Mucosa of rectum (tissue), 2 donors: ENCODE data around the gene SLC2A13.

Experiments used
- H3K27ac ChIP-seq, 2 donors: one replicate each; pipeline ENCODE4 v1.7.0; 2013; ENCODE audit warnings: inconsistent platforms in 2 of 2, low read depth in 2 of 2, low read length in 2 of 2
- H3K27me3 ChIP-seq, 2 donors: one replicate each; pipeline ENCODE4 v1.7.0; 2013; ENCODE audit warnings: low read length in 2 of 2; ENCODE audit not compliant: control insufficient read depth in 2 of 2, insufficient read depth in 2 of 2
- H3K36me3 ChIP-seq, 2 donors: one replicate each; pipeline ENCODE4 v1.7.0; 2013; ENCODE audit warnings: low read length in 2 of 2; ENCODE audit not compliant: control insufficient read depth in 2 of 2, insufficient read depth in 2 of 2
- H3K4me1 ChIP-seq, 2 donors: one replicate each; pipeline ENCODE4 v1.7.0; 2013; ENCODE audit warnings: low read length in 2 of 2, mild to moderate bottlenecking in 1 of 2; ENCODE audit not compliant: control insufficient read depth in 2 of 2, insufficient read depth in 2 of 2
- H3K4me3 ChIP-seq, 2 donors: one replicate each; pipeline ENCODE4 v1.7.0; 2013; ENCODE audit warnings: low read length in 2 of 2
- H3K9ac ChIP-seq, 2 donors: one replicate each; pipeline ENCODE4 v1.7.0; 2013; ENCODE audit warnings: low read length in 2 of 2, low read depth in 1 of 2, mild to moderate bottlenecking in 1 of 2
- H3K9me3 ChIP-seq, 2 donors: one replicate each; pipeline ENCODE4 v1.7.0; 2013; ENCODE audit warnings: low read length in 2 of 2; ENCODE audit not compliant: control insufficient read depth in 2 of 2
- donor health status: healthy.
- donor health status: Normal muscosa, but diverticular disease.

Gene SLC2A13

DNA sequence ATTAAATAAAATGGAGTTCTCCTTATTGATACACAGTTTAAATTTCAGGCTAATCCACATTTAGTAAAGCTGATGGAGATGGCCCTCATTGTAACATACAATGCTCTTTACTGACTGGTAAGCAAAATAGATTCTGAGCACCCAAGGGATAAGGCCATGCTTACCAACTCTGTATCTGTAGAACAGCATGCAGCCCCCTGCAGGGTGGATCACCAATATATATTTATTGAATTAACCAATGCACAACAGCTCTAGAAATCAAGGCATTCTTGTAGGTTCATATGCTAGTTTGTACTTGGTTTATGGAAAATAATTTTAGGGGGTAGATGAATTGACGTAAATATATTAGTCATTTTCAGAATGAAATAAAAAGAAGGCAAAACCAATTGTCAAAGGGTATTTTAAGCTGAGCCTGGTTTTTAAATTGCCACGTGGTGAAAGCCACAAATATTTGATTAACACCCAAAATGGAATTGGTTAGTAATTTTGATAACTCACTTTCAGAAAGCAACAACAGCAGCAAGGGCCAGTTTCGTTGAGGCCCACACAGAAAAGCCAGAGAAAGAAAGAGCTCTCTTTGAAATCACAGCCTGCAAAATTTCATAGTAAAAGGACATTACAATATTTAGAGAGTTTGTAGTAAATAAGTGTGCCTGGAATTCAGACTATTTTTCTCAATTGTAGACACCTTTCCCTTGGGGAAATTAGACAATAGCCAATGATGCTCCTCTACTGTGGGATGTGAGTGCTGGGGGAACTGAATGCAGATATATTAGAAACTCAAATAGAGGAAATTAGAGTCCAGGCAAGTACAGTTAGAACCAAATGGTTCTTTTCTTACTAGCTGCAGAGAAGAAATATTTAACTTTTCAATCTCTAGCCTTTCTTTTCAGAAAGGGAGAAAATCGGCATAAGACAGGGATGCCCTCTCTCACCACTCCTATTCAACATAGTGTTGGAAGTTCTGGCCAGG lies 270.1 kb downstream of the SLC2A13 start:
- no peak overlapping the region for H3K9ac ChIP-seq
- H3K4me1 ChIP-seq: no peaks in the 10 kb centered on the region
- H3K9me3 ChIP-seq: no peaks in the 10 kb centered on the region
- no peak overlapping the region for H3K27ac ChIP-seq
- H3K36me3 ChIP-seq: peaks cover 0 to 2% of the 10 kb centered on the region in 2 donors
- H3K4me3 ChIP-seq: no peak overlapping the region
- H3K27me3 ChIP-seq: no peaks in the 10 kb centered on the region

DNA sequence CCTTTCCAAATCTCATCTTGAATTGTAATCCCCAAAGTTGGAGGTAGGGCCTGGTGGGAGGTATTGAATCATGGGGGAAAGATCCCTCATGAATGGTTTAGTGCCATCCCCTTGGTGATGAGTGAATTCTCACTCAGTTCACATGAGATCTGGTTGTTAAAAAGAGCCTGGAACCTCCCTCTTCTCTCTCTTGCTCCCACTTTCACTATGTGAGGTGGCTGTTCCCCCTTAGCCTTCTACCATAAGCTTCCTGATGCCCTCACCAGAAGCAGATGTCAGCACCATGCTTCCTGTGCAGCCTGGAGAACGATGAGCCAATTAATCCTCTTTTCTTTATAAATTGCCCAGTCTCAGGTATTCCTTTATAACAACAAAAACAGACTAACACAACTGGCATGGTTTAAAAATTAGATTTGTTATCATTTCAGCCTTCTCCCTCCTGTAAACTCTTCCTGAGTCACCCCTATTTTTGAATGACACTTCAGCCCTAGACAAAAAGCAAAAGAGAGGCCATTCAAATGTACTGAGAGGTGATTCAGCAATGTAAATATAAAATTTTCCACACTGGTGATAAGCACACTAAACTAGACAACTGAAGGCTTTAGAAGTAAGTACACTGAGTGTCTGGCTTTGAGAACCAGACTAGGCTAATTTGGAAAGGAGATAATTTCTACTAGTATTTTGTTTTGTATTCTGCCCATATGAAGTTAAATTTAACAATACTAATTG lies 274.1 kb downstream of the SLC2A13 start:
- Histone ChIP-seq H3K9me3 (no peaks in the 10 kb centered on the region), H3K9ac (no peak overlapping the region), H3K27me3 (no peaks in the 10 kb centered on the region), H3K4me3 (no peak overlapping the region), H3K36me3 (peaks cover 0 to 3% of the 10 kb centered on the region in 2 donors), H3K27ac (no peak overlapping the region), H3K4me1 (no peaks in the 10 kb centered on the region)

DNA sequence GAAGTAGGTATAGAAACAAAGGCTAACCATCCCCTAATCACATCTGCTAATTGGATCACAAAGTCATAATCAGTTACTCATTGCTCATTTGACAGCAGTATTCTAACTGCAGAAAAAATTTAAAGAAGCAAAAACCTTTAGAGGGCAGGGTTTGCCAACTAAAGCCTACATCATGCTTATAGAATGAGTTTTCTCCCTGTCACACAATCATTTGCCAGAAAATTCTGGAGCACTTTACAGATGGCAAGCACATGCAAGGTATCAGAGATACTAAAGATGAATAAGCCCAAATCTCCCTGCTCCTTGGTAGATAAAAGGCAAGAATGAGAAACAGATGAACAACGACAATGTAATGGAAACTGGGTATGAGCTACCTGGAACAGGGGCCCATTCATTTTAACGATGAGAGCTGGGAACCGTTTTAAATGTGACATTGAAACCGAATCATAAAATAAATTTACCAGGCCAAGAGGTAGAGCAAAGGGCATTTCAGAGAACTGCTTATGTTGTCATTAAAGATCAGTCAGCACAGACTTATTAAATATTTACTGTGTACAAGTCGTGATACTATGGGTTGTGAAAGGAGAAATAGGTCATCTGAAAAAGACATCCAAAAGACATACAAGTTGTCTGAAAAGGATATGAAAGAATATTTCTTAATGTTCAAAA lies 274.9 kb downstream of the SLC2A13 start:
- Histone ChIP-seq H3K27me3 (no peaks in the 10 kb centered on the region), H3K9ac (no peak overlapping the region), H3K36me3 (peaks cover 0 to 3% of the 10 kb centered on the region in 2 donors), H3K4me1 (no peaks in the 10 kb centered on the region), H3K9me3 (no peaks in the 10 kb centered on the region), H3K27ac (no peak overlapping the region), H3K4me3 (no peak overlapping the region)

DNA sequence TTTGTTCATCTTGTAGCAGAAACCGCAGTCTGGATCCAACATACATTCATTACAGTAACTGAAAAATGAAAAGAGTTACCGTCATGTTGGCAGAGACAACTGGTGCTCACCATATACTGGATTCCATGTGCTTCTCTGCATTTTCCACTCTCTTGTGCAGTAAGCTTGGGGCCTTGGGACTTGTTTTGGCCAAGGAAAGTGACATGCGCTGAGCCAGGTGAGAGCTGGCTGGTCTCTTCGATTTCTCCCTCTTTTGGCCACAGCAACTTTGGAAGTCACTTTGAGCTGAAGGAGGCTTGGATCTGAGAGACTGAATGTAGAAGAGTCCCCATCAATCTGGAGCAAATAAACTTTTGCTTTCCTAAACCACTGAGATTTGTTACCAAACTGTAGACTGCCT lies 275.7 kb downstream of the SLC2A13 start:
- H3K4me1 ChIP-seq: no peaks in the 10 kb centered on the region
- H3K9me3 ChIP-seq: no peaks in the 10 kb centered on the region
- no peak overlapping the region for H3K9ac ChIP-seq
- no peak overlapping the region for H3K4me3 ChIP-seq
- peaks cover 0 to 3% of the 10 kb centered on the region in 2 donors for H3K36me3 ChIP-seq
- H3K27me3 ChIP-seq: no peaks in the 10 kb centered on the region
- H3K27ac ChIP-seq: no peak overlapping the region

DNA sequence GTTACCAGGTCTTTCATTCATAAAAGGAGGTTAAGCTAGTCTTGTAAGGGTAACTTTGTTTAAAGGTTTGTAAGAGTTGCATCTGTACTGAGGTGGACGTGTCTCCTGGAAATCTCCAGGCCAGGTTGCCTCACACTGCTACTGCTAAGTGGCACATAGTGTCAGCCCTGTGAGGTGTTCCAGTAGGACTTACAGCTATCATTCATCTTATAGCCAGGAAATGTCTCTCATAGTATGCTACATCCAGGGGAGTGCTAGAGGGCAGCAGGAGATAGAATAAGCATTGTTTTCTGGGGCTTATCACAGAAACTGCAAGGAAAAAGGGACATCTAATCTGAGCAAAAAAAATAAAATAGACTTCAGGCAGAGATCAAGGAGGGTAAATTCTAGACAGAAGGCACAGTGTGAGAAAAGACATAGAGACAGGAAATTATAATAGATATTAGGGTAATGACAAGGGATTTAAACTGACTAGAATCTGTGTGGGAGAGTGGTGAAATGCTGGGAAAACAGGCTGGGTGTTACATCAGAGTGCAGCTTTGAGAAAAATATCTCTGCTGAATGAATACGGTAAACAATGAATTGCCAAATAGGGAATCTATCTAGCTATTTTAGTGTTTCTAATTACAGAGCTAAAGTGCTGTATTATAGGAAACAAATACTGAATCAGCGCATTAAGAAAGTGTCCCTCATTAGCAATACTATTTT lies 281.2 kb downstream of the SLC2A13 start:
- Histone ChIP-seq H3K4me3 (no peak overlapping the region), H3K27ac (no peak overlapping the region), H3K4me1 (no peaks in the 10 kb centered on the region), H3K9ac (no peak overlapping the region), H3K27me3 (no peaks in the 10 kb centered on the region), H3K9me3 (no peaks in the 10 kb centered on the region), H3K36me3 (no peaks in the 10 kb centered on the region)

DNA sequence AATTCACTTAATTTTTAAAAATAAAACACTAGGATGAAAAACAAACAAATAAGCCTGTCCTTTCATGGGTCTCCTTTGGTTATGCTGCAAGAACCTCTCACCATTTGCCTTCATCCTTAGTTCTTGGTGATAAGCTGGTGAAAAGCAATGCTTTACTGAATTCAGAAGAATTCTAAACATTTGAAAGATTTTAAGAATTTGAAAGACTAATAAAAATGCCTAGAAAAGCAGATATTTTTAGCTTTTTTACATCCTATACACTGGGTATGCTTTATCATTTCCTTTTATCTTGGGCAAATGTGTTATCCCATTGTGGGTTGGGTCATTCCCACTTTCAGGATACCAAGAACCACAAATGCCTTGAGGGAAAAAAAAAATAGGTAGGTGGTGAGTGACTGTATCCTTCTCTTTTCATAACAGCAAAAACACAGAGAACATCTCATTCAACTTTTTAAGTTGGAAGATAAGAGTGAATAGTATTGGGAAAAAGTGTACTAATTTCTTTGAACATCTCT lies 289.2 kb downstream of the SLC2A13 start:
- Histone ChIP-seq H3K9ac (no peak overlapping the region), H3K36me3 (no peaks in the 10 kb centered on the region), H3K4me3 (no peak overlapping the region), H3K27me3 (no peaks in the 10 kb centered on the region), H3K4me1 (no peaks in the 10 kb centered on the region), H3K27ac (no peak overlapping the region), H3K9me3 (no peaks in the 10 kb centered on the region)

DNA sequence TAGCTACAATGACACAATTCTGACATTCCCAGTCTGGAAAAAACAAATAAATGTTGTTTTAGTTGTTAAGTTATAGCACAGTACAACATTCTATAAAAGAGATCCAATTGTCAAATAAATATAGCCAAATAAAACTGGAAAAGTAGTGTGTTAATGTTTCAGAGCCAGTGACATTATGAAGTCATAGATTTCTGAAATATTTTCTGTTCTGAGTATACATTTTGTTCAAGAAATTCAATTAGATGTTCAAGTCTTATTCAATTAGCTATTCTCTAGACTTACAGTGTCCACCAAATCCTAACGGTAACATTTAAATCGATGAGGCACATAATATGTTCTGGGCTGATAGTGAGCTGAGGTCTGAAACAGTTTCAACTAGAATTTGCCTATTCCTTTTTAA lies 290.1 kb downstream of the SLC2A13 start:
- Histone ChIP-seq H3K4me3 (no peak overlapping the region), H3K27ac (no peak overlapping the region), H3K9me3 (no peaks in the 10 kb centered on the region), H3K27me3 (no peaks in the 10 kb centered on the region), H3K9ac (no peak overlapping the region), H3K36me3 (no peaks in the 10 kb centered on the region), H3K4me1 (no peaks in the 10 kb centered on the region)

DNA sequence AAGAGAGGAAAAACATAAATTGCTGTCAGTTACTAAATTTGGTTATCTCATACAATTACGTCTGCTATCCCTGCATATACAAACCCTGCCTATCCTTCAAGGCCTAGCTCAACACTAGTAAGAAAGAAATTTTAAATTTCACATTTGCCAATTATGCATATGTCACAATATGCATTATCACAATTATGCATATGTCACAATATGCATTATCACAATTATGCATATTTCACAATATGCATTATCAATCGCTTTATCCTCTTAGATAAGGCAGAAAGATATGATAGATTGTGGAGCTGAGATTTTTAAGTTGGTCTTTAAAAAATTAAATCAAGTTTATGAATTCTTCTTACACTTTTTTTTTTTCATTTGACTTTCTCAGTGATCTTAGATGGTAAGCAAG lies 291.3 kb downstream of the SLC2A13 start:
- no peak overlapping the region for H3K9ac ChIP-seq
- H3K27me3 ChIP-seq: no peaks in the 10 kb centered on the region
- no peak overlapping the region for H3K27ac ChIP-seq
- H3K4me3 ChIP-seq: no peak overlapping the region
- H3K4me1 ChIP-seq: no peaks in the 10 kb centered on the region
- H3K9me3 ChIP-seq: peaks cover 0 to 5% of the 10 kb centered on the region in 2 donors
- H3K36me3 ChIP-seq: no peaks in the 10 kb centered on the region

DNA sequence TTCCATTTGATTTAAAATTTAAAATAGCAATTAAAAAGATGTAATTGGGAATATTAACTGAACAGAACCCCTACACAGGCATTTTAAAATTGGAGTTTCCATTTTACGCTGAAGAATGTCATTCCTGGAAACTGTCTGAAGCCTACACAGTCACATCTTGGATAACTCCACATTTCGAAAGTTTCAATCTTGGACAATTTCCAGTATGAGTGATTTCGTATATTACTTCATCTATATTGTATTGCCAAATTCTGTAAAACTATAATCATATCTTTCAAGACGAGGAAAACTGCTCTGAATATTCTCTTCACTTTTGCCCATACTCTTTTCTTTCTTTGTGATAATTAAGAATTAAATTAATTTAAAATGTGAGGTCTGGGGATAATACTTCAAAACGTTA lies 292.1 kb downstream of the SLC2A13 start:
- peaks cover 0 to 5% of the 10 kb centered on the region in 2 donors for H3K9me3 ChIP-seq
- no peak overlapping the region for H3K9ac ChIP-seq
- no peaks in the 10 kb centered on the region for H3K27me3 ChIP-seq
- no peak overlapping the region for H3K27ac ChIP-seq
- no peak overlapping the region for H3K4me3 ChIP-seq
- H3K4me1 ChIP-seq: no peaks in the 10 kb centered on the region
- H3K36me3 ChIP-seq: no peaks in the 10 kb centered on the region
